ENCODE measurements around the gene CDH5. TPM values are rescaled to one million over a fixed set of nuclear protein-coding genes. Genes with fewer than 3 reads are reported as not detected.

The CDH5 gene
- total RNA-seq, 1 donor from 2014 or later = 25.8 TPM

- DNase-seq (ENCODE audit: low spot score) = no peak
Measured at GRCh38 chr16:66416939-66417700, 50.6 kb downstream of the CDH5 start.

DNA sequence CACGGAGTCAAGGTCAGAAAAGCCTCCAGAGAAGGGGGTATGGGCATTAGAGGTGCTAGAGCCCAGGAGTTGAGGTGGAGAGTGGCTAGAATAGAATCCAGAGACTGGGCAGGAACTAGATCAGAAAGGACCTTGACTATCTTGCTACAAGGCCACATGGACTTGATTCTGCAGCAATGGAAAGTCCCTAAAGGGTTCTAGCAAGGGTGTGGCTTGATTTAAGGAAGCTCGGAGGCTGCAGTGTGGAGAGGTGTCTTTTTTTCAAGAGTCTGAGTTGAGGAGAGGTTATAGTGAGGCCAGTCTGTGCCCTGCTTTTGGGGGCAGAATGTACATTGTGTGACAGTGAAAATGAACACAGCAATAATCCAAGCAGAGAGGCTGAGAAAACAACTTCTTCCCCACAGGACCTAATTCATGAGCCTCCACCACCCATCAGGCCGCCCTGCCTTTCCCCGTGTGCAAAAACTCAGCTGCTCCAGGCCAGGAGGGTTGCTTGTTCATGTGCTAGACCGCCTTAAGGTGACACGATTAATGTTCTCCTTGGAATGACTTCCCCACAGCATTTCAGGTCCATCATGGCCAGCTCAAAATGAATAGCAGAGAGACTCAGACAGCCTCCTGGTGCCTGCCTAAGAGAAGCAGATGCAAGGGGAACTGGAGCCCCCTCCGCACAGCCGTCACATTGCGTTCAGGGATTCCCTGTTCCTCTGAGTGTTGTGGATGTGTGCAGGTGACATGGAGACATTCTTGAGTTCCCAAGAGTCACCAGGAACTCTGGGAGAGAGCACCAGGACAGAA lies 51.9 kb downstream of the CDH5 start:
- no peak for DNase-seq (ENCODE audit: low spot score)

- DNase-seq (ENCODE audit: low spot score) = no peak
Measured at GRCh38 chr16:66419527-66419926, 53.0 kb downstream of the CDH5 start.

DNA sequence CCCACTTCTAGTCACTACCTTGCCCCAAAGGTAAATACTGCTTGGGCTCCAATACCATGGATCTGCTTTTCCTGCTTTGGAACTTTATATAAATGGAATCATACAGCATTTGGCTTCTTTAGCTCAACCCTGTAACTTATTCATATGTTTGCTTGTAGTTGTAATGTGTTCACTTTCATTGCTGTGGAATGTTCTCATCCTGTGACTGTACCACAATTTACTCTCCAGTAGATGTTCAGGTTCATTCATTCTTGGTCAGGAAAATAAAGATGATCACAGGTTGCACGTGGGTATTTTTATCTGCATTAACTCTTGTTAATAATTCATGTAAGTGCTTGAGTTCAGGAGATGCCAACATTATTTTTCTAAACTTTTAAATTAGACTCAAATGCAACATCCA lies 53.9 kb downstream of the CDH5 start:
- DNase-seq (ENCODE audit: low spot score) = no peak

DNA sequence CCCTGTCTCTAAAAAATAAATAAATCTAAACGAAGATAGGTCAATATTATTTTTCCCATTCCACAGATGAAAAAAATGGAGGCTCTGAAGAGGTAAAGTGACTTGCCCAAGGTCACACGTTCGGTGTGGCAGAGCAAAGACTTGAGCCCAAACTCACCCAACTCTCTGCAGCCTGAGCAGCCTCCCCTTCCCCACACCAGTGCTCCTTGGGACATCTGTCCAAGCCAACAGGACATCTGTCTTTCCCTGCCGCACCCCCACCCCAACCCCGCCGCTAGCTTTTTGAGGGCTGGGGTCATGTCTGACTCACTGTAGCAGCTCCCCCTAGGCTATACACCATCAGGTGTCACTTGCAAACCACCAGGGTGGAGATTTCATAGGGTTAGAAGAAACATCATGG lies 55.4 kb downstream of the CDH5 start:
- no peak for DNase-seq (ENCODE audit: low spot score)

- DNase-seq (ENCODE audit: low spot score) = no peak
Measured at GRCh38 chr16:66422366-66422765, 55.9 kb downstream of the CDH5 start.

DNA sequence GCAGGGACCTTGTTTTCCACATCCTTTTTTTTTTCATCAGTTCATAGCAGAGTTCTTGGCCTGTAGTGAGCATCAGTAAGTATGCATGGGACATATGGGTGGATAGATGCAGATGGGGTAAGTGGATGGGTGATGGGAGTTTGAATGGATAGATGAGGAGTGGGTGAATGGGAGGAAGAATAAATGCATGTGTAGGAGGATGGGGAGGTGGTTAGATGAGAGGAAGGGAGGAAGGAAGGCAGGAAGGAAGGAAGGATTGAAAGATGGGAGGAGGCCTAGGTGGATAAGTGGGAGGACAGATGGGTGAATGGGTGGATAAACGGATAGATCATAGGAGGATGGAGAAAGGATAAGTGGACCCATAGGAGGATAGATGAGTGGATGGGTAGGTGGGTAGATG lies 56.7 kb downstream of the CDH5 start:
- no peak for DNase-seq (ENCODE audit: low spot score)

- no peak for DNase-seq (ENCODE audit: low spot score)
Measured at GRCh38 chr16:66425651-66426050, 59.2 kb downstream of the CDH5 start.

DNA sequence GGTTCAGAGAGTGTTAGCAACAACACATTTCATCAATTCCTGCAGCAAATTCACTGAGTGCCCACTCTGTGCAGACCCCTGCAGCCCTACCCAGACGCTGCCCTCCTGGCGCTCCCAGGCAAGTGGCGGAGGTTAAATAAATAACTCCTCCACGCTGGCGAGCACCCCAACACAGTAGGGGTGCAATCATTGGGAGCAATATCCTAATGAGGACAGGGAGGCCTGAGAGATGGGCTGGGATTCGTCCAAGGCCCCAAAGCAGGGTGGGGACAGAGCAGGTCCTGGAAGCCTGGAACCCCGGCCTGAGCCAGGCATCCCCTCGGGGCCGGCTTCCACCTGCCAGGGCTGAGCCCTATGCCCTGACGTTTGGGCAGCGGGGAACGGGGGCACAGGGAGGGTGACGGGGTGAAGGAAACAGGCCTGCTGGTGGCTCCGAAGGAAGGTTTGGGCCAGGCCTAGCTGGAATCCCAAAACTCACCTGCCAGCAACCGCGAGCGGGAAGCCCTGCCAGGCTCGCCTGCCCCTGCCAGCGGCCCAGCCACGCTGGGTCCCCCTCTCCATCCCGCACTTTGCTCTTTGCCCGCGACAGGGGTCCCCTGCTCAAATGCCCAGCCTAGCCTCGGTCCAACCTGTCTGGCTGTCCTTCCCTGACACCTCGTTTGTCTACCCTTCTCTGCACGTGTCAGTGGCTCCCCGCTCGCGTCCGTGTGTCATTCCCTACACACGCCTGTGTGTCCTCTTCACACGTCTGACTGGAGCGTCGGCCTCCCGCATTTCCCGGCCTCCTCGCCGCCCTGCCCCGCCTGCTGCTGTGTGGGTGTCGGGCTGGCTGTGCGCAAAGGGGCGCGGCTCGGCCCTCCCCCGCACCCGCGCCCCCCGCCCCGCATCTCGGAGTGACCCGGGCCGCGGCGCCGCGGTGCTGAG lies 59.9 kb downstream of the CDH5 start:
- DNase-seq (ENCODE audit: low spot score) = no peak

DNA sequence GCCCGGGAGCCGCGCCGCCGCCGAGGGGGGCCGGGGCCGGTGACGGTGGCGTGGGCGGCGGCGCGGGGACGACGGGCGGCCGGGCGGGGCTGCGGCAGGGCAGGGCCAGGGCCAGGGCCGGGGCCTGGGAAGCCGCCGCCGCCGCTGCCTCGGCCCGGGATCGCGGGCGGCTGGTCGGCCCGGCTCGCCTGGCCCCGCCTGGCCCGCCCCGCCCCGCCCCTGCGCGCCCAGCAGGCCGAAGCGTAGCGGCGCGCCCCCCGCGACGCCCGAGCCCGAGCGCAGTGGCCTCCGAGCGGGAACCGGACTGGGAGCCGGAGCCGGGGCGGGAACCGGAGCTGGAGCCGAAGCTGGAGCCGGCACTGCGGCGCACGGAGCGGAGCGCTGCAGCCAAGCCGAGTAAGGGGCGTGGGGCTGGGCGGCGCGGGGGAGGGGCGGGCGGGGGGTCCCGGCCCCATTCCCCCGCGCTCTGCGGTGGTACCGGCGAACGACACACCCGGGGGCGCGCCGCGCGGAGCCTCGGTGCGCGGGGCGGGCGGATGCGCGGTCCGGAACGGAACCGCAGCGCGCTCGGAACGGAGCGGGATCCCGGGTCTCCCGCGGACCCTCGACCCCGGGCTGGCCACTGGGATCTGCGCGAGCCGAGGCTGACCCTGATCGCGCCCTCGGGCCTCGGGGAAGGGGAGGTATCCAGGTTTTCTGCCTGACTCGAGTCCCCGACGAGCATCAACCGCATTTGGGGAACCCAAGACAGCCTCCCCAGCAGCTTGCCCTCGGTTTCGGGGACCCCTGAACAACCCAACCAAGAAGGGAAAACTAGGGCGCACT lies 60.8 kb downstream of the CDH5 start, which contains the start of gene BEAN1:
Gene BEAN1 (plus strand): TSS at position 260 of the 825 bp plus-strand sequence. CDS start 10,382 bp downstream, outside the sequence.
- DNase-seq (ENCODE audit: low spot score) = no peak

DNA sequence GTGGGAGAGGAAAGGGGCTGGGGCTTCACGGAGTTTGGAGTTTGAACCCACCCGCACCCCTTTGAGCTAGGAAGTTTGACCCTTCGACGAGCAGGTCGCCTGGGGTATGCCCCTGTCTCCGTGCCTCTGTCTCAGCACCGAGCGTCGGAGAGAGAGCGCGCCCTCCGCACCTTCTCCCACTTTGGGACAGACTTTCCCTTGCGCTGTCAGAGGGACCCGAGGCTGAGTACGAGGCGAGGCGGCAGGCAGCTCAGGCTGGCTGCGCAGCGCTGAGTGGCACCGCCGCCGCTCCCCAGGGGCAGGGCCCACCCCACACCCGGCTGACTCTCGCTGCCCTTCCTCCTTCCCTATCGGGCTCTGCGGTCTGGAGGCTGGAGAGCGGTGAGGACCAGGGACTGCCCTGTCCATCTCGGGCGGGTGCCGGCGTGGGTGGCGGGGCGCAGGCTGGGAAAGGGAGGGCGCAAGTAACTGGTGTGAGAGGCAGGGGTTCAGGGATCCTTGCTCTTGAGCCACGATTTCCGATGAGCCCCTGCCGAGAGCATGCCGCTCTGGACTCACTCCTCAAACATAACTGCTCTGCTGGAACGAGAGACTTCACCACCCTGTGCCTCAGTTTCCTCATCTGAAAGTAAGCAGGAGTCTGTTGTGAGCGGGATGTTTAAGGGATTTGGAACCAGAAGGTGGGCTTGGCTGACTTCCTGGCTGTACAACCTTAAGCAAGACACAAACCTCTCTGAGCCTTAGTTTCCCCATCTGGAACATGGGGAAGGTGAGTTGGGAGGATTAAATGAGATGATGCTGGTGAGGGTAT lies 61.6 kb downstream of the CDH5 start:
- DNase-seq (ENCODE audit: low spot score) = no peak

- DNase-seq (ENCODE audit: low spot score) = no peak
Measured at GRCh38 chr16:66428682-66429251, 62.3 kb downstream of the CDH5 start.

- DNase-seq (ENCODE audit: low spot score) = no peak
Measured at GRCh38 chr16:66429290-66429962, 62.9 kb downstream of the CDH5 start.

DNA sequence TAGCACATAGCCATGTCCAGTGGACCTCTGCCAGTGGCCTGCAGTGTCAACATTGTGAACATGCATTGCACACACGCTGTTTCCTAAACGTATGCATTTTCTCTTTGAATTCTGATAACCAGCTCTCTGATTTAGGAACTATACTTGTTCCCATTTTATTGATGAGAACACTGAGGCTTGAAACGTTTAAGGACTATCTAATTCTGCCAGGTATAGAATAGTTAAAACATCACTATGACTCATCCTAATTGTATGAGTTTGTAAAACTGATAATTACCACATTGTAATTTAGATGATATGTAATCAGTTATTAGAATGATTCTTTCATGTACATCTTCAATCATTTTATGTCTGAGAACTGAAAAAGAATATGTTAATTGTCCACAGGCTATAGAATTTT lies 63.7 kb downstream of the CDH5 start:
- no peak for DNase-seq (ENCODE audit: low spot score)

DNA sequence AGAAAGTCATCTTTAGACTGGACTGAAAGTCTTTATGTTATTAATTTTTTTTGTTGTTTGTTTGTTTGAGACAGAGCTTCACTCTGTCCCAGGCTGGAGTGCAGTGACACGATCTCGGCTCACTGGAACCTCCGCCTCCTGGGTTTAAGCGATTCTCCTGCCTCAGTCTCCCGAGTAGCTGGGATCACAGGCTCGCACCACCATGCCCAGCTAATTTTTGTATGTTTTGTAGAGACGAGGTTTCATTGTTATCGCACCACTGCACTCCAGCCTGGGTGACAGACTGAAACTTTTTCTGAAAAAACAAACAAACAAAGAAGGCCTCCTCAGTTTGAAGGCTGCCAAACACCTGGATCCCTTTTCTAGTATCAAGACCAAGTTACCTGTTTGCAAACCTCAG lies 65.3 kb downstream of the CDH5 start:
- no peak for DNase-seq (ENCODE audit: low spot score)

DNA sequence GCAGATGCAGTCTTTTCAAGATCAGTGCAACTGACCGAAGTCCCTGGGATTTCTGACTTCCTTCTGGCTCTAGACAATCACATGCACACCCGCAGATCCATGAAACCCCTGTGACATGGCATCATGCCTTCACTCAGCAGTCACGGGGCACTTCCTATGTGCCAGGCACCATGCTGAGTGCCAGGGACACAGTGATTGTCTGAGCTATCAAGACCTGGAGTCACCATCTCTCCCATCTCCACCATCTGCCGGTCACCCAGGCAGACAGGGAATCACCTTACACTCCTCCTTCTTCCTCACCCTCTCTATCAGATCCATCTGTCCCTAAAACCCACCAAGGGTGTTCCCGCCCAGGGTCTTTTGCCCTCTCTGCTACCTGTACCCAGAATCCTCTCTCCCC lies 65.9 kb downstream of the CDH5 start:
- no peak for DNase-seq (ENCODE audit: low spot score)

DNA sequence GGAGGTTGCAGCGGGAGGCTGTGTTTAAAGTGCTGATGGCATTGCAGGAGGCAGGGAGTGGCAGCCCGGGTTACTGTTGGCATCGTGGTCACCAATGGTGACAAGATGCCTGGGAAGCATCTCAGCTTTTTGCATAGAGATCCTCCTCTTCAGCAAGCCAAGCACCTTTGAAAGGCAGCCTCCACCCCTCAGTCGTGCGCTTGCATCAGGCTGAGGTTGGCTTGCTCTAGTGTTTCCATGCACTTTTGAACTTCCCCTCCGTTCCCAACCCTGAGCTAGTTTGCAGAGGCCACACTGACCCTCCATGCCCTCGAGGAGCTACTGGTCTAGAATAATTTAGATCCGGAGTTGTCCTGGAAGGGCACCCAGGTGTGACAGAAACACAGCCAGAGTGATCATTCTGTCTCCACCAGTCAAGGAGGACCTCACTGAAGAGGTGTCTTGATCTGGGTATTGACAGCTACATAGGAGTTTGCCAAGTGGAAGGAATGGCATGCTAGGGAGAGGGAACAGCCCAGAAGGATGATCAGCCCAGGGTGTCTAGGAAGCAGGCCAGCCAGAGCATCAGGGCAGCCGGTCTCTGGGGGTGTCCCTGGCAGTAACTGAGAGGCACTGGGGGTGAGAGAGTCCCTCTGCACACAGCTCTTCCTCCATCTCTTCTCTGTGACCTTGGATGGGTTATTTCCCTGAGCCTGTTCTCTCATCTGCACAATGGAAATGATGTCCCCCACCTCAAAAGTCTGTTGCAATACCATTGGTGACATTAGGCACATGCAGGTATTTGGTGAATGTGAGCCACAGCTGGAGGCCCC lies 68.3 kb downstream of the CDH5 start:
- no peak for DNase-seq (ENCODE audit: low spot score)

DNA sequence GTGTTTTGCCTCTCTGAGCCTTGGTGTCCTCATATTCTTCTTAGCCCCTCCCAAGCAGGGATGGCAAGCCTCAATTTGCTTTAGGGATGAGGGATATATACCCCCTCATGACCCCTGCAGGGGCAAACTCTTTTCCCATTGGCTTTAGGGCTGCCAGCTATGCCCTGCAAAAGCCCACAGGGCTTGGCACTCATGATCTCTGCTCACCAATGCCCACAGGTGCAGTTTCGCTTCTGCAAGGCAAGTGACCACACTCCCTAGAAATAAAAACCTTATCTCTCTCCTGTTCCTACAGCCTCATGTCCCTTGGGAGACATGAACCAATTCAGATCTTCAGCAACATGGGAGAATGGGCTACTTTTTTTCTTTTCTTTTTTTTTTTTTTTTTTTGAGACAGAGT lies 69.4 kb downstream of the CDH5 start:
- DNase-seq (ENCODE audit: low spot score) = no peak
